A172 (cell line): ENCODE data around the gene BCL6B. TPM values are rescaled to one million over a fixed set of nuclear protein-coding genes. Genes with fewer than 3 reads are reported as not detected.

Experiments
- DNase-seq: peaks from one replicate; pipeline ENCODE4 v3.0.0-alpha.2; 2015; ENCODE audit warnings: low spot score
- total RNA-seq: library from RNA; depleted of rRNA; stranded (reverse); fragments of >200 nt; shearing (Covaris generic); gene quantifications from 2 replicates; pipeline ENCODE4 v1.2.3, GENCODE V29; 2014

BCL6B gene
- total RNA-seq, 1 experiment from 2014 or later, result 0.07 TPM

- no peak for DNase-seq
These were observed 15.7 kb upstream of the BCL6B start for GRCh38 chr17:7007143-7007542.

GRCh38 chr17:7010523-7010922, 12.3 kb upstream of the BCL6B start:
- no peak for DNase-seq

GRCh38 chr17:7011415-7011814, 11.4 kb upstream of the BCL6B start:
- DNase-seq, result no peak

GRCh38 chr17:7011942-7012254, 11.0 kb upstream of the BCL6B start:
- no peak for DNase-seq

GRCh38 chr17:7014261-7014994, 8.4 kb upstream of the BCL6B start:
- peak; percentile 96 for DNase-seq

- DNase-seq, result peak; percentile 71
These were observed 7.6 kb upstream of the BCL6B start for GRCh38 chr17:7014995-7015958.

GRCh38 chr17:7016418-7016817, 6.4 kb upstream of the BCL6B start:
- DNase-seq, result no peak

GRCh38 chr17:7016886-7017826, 5.7 kb upstream of the BCL6B start:
- DNase-seq, result no peak

- no peak for DNase-seq
These were observed 5.0 kb upstream of the BCL6B start for GRCh38 chr17:7017827-7018200.

- no peak for DNase-seq
These were observed 4.4 kb upstream of the BCL6B start for GRCh38 chr17:7018331-7018964.

- DNase-seq, result no peak
These were observed 3.5 kb upstream of the BCL6B start for GRCh38 chr17:7019367-7019766.

- DNase-seq, result no peak
These were observed 2.9 kb upstream of the BCL6B start for GRCh38 chr17:7019839-7020519.

- DNase-seq, result no peak
These were observed 1.8 kb upstream of the BCL6B start for GRCh38 chr17:7020894-7021664.

GRCh38 chr17:7021993-7022778, 664 bp upstream of the BCL6B start:
- no peak for DNase-seq

- DNase-seq, result no peak
These were observed 939 bp downstream of the BCL6B start for GRCh38 chr17:7023576-7024401.

- no peak for DNase-seq
These were observed 1.5 kb downstream of the BCL6B start for GRCh38 chr17:7024402-7024785.

- no peak for DNase-seq
These were observed 2.4 kb downstream of the BCL6B start for GRCh38 chr17:7025245-7025644.

GRCh38 chr17:7026471-7027115, 3.7 kb downstream of the BCL6B start:
- no peak for DNase-seq
